NCI-H2029 treated with DMSO at 0.1 percent for 48 hours (cell line): ENCODE measurements around the gene RFPL4AL1.
A peak's percentile ranks its signal among the peaks of the same experiment; 100 is the strongest.
"Not testable (repeated sequence)": the region's sequence is repeated elsewhere in the genome, so short reads cannot be mapped to it uniquely, and the experiment has no call there.

Experiments
- DNase-seq: peaks from one replicate; lab custom pipeline; 2025; lab: John Stamatoyannopoulos, UW

The RFPL4AL1 gene

GRCh38 chr19:55768818-55769217, at the start of gene RFPL4AL1:
Gene RFPL4AL1 (plus strand): TSS chr19:55769118. CDS start chr19:55771805, 2,687 bp downstream.
- DNase-seq = not testable (repeated sequence)

GRCh38 chr19:55720214-55720746, 48.6 kb upstream of the RFPL4AL1 start:
- DNase-seq = no peak

- no peak for DNase-seq
Observed at GRCh38 chr19:55720801-55721200, 48.1 kb upstream of the RFPL4AL1 start.

GRCh38 chr19:55723491-55723890, 45.4 kb upstream of the RFPL4AL1 start:
- no peak for DNase-seq

GRCh38 chr19:55730378-55730777, 38.5 kb upstream of the RFPL4AL1 start:
- DNase-seq = not testable (repeated sequence)

GRCh38 chr19:55738302-55738701, 30.6 kb upstream of the RFPL4AL1 start, which contains the start of gene NLRP9:
Gene NLRP9 (minus strand): TSS chr19:55738402. CDS start chr19:55738374, 28 bp downstream.
- DNase-seq = no peak

GRCh38 chr19:55750715-55751114, 18.2 kb upstream of the RFPL4AL1 start:
- DNase-seq = no peak

- DNase-seq = no peak
Observed at GRCh38 chr19:55753401-55753800, 15.5 kb upstream of the RFPL4AL1 start.

- not testable (repeated sequence) for DNase-seq
Observed at GRCh38 chr19:55756808-55757207, 12.1 kb upstream of the RFPL4AL1 start.

- not testable (repeated sequence) for DNase-seq
Observed at GRCh38 chr19:55758797-55759196, 10.1 kb upstream of the RFPL4AL1 start, which contains the start of gene RFPL4A. Gene RFPL4A (plus strand): TSS chr19:55759097. CDS start chr19:55761801, 2,704 bp downstream.

- no peak for DNase-seq
Observed at GRCh38 chr19:55766466-55766865, 2.5 kb upstream of the RFPL4AL1 start.

GRCh38 chr19:55769632-55770031, 714 bp downstream of the RFPL4AL1 start:
- DNase-seq = not testable (repeated sequence)

GRCh38 chr19:55777528-55777927, 8.6 kb downstream of the RFPL4AL1 start:
- DNase-seq = no peak

GRCh38 chr19:55778331-55778730, 9.4 kb downstream of the RFPL4AL1 start:
- DNase-seq = no peak

- DNase-seq = no peak
Observed at GRCh38 chr19:55781112-55781511, 12.2 kb downstream of the RFPL4AL1 start.

- DNase-seq = no peak
Observed at GRCh38 chr19:55795021-55795420, 26.1 kb downstream of the RFPL4AL1 start.

GRCh38 chr19:55801416-55801815, 32.5 kb downstream of the RFPL4AL1 start:
- DNase-seq = no peak

GRCh38 chr19:55802281-55802680, 33.4 kb downstream of the RFPL4AL1 start:
- DNase-seq = no peak

GRCh38 chr19:55809381-55810058, 40.6 kb downstream of the RFPL4AL1 start:
- DNase-seq = peak; percentile 63

- DNase-seq = no peak
Observed at GRCh38 chr19:55811340-55811739, 42.4 kb downstream of the RFPL4AL1 start.

- no peak for DNase-seq
Observed at GRCh38 chr19:55812449-55812848, 43.5 kb downstream of the RFPL4AL1 start.

- no peak for DNase-seq
Observed at GRCh38 chr19:55813906-55814305, 45.0 kb downstream of the RFPL4AL1 start.

GRCh38 chr19:55820037-55820436, 51.1 kb downstream of the RFPL4AL1 start:
- no peak for DNase-seq
